Tibial artery (tissue), 4 donors: Measurements from ENCODE around the gene TPGS1.

Experiments
- DNase-seq, 2 donors: peaks; one replicate each; pipeline ENCODE4 v3.0.0-alpha.2; 2019
- H3K27ac ChIP-seq, 2 donors: fragments of 200-600 bp; sonication (generic) in 1 of 2; 1 replicate in 1 of 2; 2 replicates in 1 of 2; pipeline ENCODE4 v1.5.1; 2018 to 2019; ENCODE audit warnings: mild to moderate bottlenecking in 1 of 2
- H3K27me3 ChIP-seq, 2 donors: fragments of 200-600 bp; sonication (generic) in 1 of 2; one replicate each; pipeline versions ENCODE4 v1.5.1 to v1.6.0; 2016 to 2019
- H3K36me3 ChIP-seq, 3 donors: fragments of 200-600 bp; sonication (generic) in 2 of 3; one replicate each; pipeline ENCODE4 v1.5.1; 2016 to 2019; ENCODE audit warnings: mild to moderate bottlenecking in 2 of 3
- H3K4me1 ChIP-seq, 4 donors: fragments of 200-600 bp; sonication (generic) in 2 of 4; 1 replicate in 3 of 4; 2 replicates in 1 of 4; pipeline ENCODE4 v1.5.1; 2016 to 2019
- H3K4me3 ChIP-seq, 2 donors: fragments of 200-600 bp; sonication (generic) in 1 of 2; 1 replicate in 1 of 2; 2 replicates in 1 of 2; pipeline ENCODE4 v1.5.1; 2018 to 2019; ENCODE audit warnings: mild to moderate bottlenecking in 2 of 2
- H3K9me3 ChIP-seq, 3 donors: fragments of 200-600 bp; sonication (generic) in 1 of 3; one replicate each; pipeline ENCODE4 v1.5.1; 2016 to 2019
- intact Hi-C: fragments of 100-400 bp; cut with DNase I; formaldehyde crosslinking; loops from one replicate; pipeline ENCODE4 v1.15.0; 2023; ENCODE audit warnings: low total_unique reads
- TF ChIP-seq, protein P1 (sequence below), 2 experiments: fragments of 200-600 bp in 1 of 2; fragments of 450-650 bp in 1 of 2; IDR thresholded peaks; one replicate each; pipeline ENCODE4 v1.5.1; 2017 to 2019; ENCODE audit warnings: antibody characterized with exemption in 2 of 2, mild to moderate bottlenecking in 1 of 2, moderate library complexity in 1 of 2

The TPGS1 gene

DNA sequence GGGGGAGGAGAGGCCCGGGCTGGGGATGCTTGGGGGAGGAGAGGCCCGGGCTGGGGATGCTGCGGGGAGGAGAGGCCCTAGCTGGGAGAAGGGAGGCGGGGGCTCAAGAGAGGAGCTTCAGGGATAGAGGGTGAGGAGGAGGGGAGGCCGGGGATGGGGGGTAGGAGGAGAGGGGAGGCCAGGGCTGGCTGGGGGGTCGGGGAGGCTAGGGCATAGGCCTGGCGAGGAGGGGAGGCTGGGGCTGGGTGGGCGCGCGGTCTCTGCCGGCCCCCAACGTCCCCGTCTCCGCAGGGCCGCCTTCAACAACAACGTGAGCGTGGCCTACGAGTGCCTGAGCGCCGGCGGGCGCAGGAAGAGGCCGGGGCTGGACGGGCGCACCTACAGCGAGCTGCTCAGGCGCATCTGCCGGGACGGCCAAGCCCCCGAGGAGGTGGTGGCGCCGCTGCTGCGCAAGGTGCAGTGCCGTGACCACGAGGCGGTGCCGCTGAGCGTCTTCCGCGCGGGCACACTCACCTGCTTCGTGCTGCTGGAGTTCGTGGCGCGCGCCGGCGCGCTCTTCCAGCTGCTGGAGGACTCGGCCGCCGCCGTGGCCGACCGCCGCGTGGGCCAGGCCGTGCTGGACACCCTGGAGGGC is 11.4 kb downstream of the TPGS1 start:
- Histone ChIP-seq H3K27ac (no peak overlapping the region), H3K36me3 (peaks cover 0 to 26% (median 8%) of the 10 kb centered on the region in 3 donors), H3K4me1 (no peaks in the 10 kb centered on the region), H3K4me3 (no peak overlapping the region), H3K27me3 (no peaks in the 10 kb centered on the region), H3K9me3 (no peaks in the 10 kb centered on the region)
- intact Hi-C loops, result no loop called here
- DNase-seq, result no peak
- TF ChIP-seq, protein P1, sequence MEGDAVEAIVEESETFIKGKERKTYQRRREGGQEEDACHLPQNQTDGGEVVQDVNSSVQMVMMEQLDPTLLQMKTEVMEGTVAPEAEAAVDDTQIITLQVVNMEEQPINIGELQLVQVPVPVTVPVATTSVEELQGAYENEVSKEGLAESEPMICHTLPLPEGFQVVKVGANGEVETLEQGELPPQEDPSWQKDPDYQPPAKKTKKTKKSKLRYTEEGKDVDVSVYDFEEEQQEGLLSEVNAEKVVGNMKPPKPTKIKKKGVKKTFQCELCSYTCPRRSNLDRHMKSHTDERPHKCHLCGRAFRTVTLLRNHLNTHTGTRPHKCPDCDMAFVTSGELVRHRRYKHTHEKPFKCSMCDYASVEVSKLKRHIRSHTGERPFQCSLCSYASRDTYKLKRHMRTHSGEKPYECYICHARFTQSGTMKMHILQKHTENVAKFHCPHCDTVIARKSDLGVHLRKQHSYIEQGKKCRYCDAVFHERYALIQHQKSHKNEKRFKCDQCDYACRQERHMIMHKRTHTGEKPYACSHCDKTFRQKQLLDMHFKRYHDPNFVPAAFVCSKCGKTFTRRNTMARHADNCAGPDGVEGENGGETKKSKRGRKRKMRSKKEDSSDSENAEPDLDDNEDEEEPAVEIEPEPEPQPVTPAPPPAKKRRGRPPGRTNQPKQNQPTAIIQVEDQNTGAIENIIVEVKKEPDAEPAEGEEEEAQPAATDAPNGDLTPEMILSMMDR (IDR thresholded peaks at IDR 0.05), result no peak

DNA sequence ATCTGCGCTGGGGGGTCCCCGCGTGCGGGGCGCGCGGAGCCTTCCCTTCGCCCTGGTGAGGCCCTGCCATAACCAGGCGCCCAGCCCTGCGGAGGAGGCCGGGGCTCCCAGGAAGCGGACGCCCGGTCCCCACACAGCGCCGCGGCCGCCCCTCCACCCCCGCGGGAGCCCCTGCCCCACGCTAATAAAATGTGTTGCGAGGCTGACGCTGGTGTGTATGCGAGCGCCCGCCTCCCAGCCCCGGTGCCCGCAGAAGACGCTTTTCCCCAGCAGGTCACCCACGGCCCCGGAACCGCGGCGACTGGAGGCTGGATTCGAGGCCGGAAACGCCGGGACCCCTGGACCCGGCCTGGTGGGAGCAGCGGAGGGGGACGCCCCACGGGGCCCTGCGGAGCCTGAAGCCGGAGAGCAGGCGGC is 12.2 kb downstream of the TPGS1 start:
- no peak overlapping the region for H3K4me3 ChIP-seq
- peaks cover 0 to 3% of the 10 kb centered on the region in 2 donors for H3K27me3 ChIP-seq
- intact Hi-C loops, result no loop called here
- no peak for DNase-seq
- H3K36me3 ChIP-seq, result peaks cover 0 to 26% (median 8%) of the 10 kb centered on the region in 3 donors
- no peaks in the 10 kb centered on the region for H3K9me3 ChIP-seq
- peaks cover 0 to 6% (median 5%) of the 10 kb centered on the region in 4 donors for H3K4me1 ChIP-seq
- TF ChIP-seq, protein P1 (IDR thresholded peaks at IDR 0.05), result no peak
- no peak overlapping the region for H3K27ac ChIP-seq

DNA sequence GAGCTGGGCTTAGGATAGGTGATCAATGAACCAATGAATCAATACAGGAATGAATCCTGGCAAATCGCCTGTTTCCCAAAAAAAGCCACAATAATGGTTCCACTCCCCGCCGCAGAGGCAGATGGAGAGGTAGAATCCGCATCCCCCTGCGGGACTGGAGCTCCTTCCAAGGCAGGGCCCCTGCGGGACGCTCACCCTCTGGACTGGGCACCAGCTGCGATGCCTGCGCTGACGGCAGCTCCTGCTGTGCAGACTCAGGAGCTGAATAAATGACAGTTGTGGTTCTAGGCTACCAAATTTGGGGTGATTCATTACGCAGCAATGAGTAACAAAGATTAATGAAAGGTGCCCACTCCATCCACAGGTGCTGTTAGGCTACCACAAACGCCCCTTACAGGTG is 15.4 kb downstream of the TPGS1 start:
- Histone ChIP-seq H3K4me1 (peaks cover 0 to 6% (median 5%) of the 10 kb centered on the region in 4 donors), H3K9me3 (no peaks in the 10 kb centered on the region), H3K36me3 (peaks cover 0 to 26% (median 8%) of the 10 kb centered on the region in 3 donors), H3K4me3 (no peak overlapping the region), H3K27ac (no peak overlapping the region), H3K27me3 (peaks cover 0 to 16% of the 10 kb centered on the region in 2 donors)
- no peak for DNase-seq
- intact Hi-C loops, result no loop called here
- TF ChIP-seq, protein P1 (IDR thresholded peaks at IDR 0.05), result no peak

DNA sequence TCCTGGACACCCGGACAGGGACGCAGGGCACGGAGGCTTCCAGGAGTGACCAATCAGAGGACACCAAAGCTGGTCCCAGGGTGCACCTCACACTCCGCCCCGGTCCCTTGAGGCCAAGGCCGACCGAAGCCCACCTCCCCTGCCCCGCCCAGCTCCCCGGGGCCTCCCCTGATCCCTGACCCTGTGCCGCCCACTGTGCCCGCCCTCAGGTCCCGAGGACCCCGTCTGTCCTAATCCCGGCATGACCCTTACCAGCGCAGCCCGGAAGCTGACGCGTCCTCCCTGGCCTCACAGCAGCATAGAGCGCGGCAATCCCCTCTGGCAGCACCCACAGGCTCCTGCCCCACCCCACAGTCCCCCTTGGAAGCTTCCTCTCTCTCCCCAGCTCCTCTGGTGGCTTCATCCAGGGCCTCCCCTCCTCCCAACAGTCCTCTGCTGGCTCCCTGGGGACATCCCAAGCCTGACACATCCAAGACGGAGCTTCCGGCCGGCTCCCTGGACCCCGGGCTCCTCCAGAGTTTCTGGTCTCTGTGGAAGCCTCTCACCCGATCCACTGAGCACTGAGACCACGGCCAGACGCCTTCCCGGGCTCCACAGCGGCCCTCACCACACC is 16.9 kb downstream of the TPGS1 start:
- peaks cover 0 to 22% (median 8%) of the 10 kb centered on the region in 3 donors for H3K36me3 ChIP-seq
- intact Hi-C loops, result no loop called here
- no peak for DNase-seq
- TF ChIP-seq, protein P1 (IDR thresholded peaks at IDR 0.05), result no peak
- no peak overlapping the region for H3K27ac ChIP-seq
- peaks cover 0 to 6% (median 5%) of the 10 kb centered on the region in 4 donors for H3K4me1 ChIP-seq
- H3K9me3 ChIP-seq, result no peaks in the 10 kb centered on the region
- H3K4me3 ChIP-seq, result no peak overlapping the region
- H3K27me3 ChIP-seq, result peaks cover 0 to 16% of the 10 kb centered on the region in 2 donors

DNA sequence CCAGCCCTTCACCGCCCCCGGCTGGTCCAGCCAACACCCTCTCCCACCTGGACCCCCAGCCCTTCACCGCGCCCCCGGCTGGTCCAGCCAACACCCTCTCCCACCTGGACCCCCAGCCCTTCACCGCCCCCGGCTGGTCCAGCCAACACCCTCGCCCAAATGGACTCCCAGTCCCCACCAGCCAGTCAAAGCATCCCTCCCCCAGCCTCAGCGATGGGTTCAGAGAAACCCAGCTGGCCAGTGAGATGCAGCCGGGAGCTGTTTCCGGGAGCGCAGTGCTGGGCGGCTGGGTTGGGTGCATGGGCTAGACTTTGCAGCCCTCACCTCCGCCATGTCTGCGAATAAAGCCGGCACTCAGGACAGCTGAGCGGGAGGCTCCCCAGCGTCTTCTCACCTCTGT is 17.7 kb downstream of the TPGS1 start:
- H3K27me3 ChIP-seq, result peaks cover 0 to 16% of the 10 kb centered on the region in 2 donors
- DNase-seq, result no peak
- peaks cover 0 to 13% (median 8%) of the 10 kb centered on the region in 3 donors for H3K36me3 ChIP-seq
- intact Hi-C loops, result no loop called here
- no peaks in the 10 kb centered on the region for H3K9me3 ChIP-seq
- H3K4me3 ChIP-seq, result no peak overlapping the region
- H3K27ac ChIP-seq, result no peak overlapping the region
- H3K4me1 ChIP-seq, result peaks cover 0 to 6% (median 5%) of the 10 kb centered on the region in 4 donors
- TF ChIP-seq, protein P1 (IDR thresholded peaks at IDR 0.05), result no peak
